Stimulated activated CD8-positive, alpha-beta memory T cell treated with anti-CD3 and anti-CD28 coated beads, Interleukin-15, amount 100 ng/mL, for 1 hour (primary cell): ENCODE measurements around the gene DEPDC4.
"Not testable (repeated sequence)": the region's sequence is repeated elsewhere in the genome, so short reads cannot be mapped to it uniquely, and the experiment has no call there.

Source experiments
- DNase-seq: peaks from one replicate; pipeline ENCODE4 v3.0.0-alpha.2; 2020; ENCODE audit warnings: low read depth

DEPDC4 gene

GRCh38 chr12:100263131-100263530 is 3.7 kb downstream of the DEPDC4 start:
- DNase-seq, result no peak

GRCh38 chr12:100258127-100258526 is 8.8 kb downstream of the DEPDC4 start:
- DNase-seq, result no peak

GRCh38 chr12:100254876-100255275 is 12.0 kb downstream of the DEPDC4 start:
- no peak for DNase-seq

- DNase-seq, result no peak
Observed at GRCh38 chr12:100253437-100253836, 13.4 kb downstream of the DEPDC4 start.

- no peak for DNase-seq
Observed at GRCh38 chr12:100251917-100252316, 15.0 kb downstream of the DEPDC4 start.

GRCh38 chr12:100249941-100250340 is 16.9 kb downstream of the DEPDC4 start:
- no peak for DNase-seq

- no peak for DNase-seq
Observed at GRCh38 chr12:100248886-100249285, 18.0 kb downstream of the DEPDC4 start.

GRCh38 chr12:100247765-100248164 is 19.1 kb downstream of the DEPDC4 start:
- no peak for DNase-seq

GRCh38 chr12:100243137-100243536 is 23.7 kb downstream of the DEPDC4 start:
- no peak for DNase-seq

GRCh38 chr12:100239589-100239988 is 27.3 kb downstream of the DEPDC4 start:
- DNase-seq, result no peak

GRCh38 chr12:100238801-100239200 is 28.1 kb downstream of the DEPDC4 start:
- no peak for DNase-seq

- no peak for DNase-seq
Observed at GRCh38 chr12:100234591-100235304, 32.1 kb downstream of the DEPDC4 start.

GRCh38 chr12:100234166-100234565 is 32.7 kb downstream of the DEPDC4 start:
- DNase-seq, result no peak

GRCh38 chr12:100231873-100232272 is 35.0 kb downstream of the DEPDC4 start:
- DNase-seq, result not testable (repeated sequence)

- DNase-seq, result no peak
Observed at GRCh38 chr12:100229876-100230275, 37.0 kb downstream of the DEPDC4 start.

GRCh38 chr12:100229036-100229635 is 37.7 kb downstream of the DEPDC4 start:
- no peak for DNase-seq

GRCh38 chr12:100225491-100225890 is 41.4 kb downstream of the DEPDC4 start:
- no peak for DNase-seq

- not testable (repeated sequence) for DNase-seq
Observed at GRCh38 chr12:100222173-100222572, 44.7 kb downstream of the DEPDC4 start.

GRCh38 chr12:100221523-100221922 is 45.4 kb downstream of the DEPDC4 start:
- no peak for DNase-seq

GRCh38 chr12:100219328-100220109 is 47.4 kb downstream of the DEPDC4 start:
- no peak for DNase-seq

- DNase-seq, result no peak
Observed at GRCh38 chr12:100216337-100216736, 50.5 kb downstream of the DEPDC4 start.

- DNase-seq, result no peak
Observed at GRCh38 chr12:100215209-100215608, 51.7 kb downstream of the DEPDC4 start.

GRCh38 chr12:100214518-100214917 is 52.4 kb downstream of the DEPDC4 start:
- no peak for DNase-seq
